ENCODE data around the gene UROC1. TPM values are rescaled to one million over a fixed set of nuclear protein-coding genes. Genes with fewer than 3 reads are reported as not detected.

UROC1 gene
- polyA plus RNA-seq, 1 of the 3 experiments (the other 2 are of a cell fraction) = not detected

- TF ChIP-seq CHD2 (IDR thresholded peaks at IDR 0.05; ENCODE audit: low read length, partially characterized antibody) (no peak), EZH2phosphoT487 (IDR thresholded peaks at IDR 0.05; ENCODE audit: borderline replicate concordance, low read depth) (no peak), POLR2AphosphoS5 (IDR thresholded peaks at IDR 0.05; ENCODE audit: low read depth, low read length) (no peak)
Measured at GRCh38 chr3:126487151-126487771, 30.3 kb downstream of the UROC1 start (continued).

GRCh38 chr3:126486360-126486847 lies 31.2 kb downstream of the UROC1 start:
- ChIA-PET CTCF (no interaction called here), POLR2A (no interaction called here)
- no peaks in the 10 kb centered on the region for H3K9me2 ChIP-seq

GRCh38 chr3:126485956-126486355 lies 31.6 kb downstream of the UROC1 start:
- Histone ChIP-seq H3K9me2 (no peaks in the 10 kb centered on the region), H2AFZ (ENCODE audit: low read depth) (no peak overlapping the region), H3K4me3 (ENCODE audit: low read depth in 2 of 2, low read length in 1 of 2) (no peak overlapping the region), H3K4me2 (no peak overlapping the region), H3F3A (replicated peaks; ENCODE audit: insufficient read depth) (no peaks in the 10 kb centered on the region), H3K36me3 (replicated peaks in 1 of 2; ENCODE audit: control insufficient read depth in 1 of 2, insufficient read depth in 2 of 2, low read length in 1 of 2) (no peaks in the 10 kb centered on the region), H3K4me1 (ENCODE audit: control insufficient read depth in 1 of 2, insufficient read depth in 2 of 2, low read depth in 1 of 2, low read length in 1 of 2) (peaks cover 0 to 25% of the 10 kb centered on the region in 2 experiments; a peak in 1 of 4 replicates), H4K20me1 (ENCODE audit: insufficient read depth) (no peaks in the 10 kb centered on the region), H3K9me3 (no peaks in the 10 kb centered on the region), H3K27ac (ENCODE audit: low read depth in 2 of 2, low read length in 1 of 2) (no peak overlapping the region), H3K27me3 (ENCODE audit: insufficient read depth) (peaks cover 7% of the 10 kb centered on the region), H3K79me2 (ENCODE audit: insufficient read depth) (no peaks in the 10 kb centered on the region), H3K9ac (no peak overlapping the region)
- no peak for DNase-seq
- POLR2A ChIA-PET = no interaction called here
- TF ChIP-seq RFX5 (IDR thresholded peaks at IDR 0.05; ENCODE audit: low read length) (no peak), USF1 (IDR thresholded peaks at IDR 0.05; ENCODE audit: borderline replicate concordance, low read depth) (no peak), SMC3 (IDR thresholded peaks at IDR 0.05; ENCODE audit: low read depth, low read length) (no peak), USF2 (IDR thresholded peaks at IDR 0.05; ENCODE audit: borderline replicate concordance, low read depth, low read length) (no peak), FOSL2 (IDR thresholded peaks at IDR 0.05; ENCODE audit: borderline replicate concordance, low read depth) (no peak), TEAD4 (IDR thresholded peaks at IDR 0.05; ENCODE audit: borderline replicate concordance, insufficient read depth) (no peak), POLR2AphosphoS5 (IDR thresholded peaks at IDR 0.05; ENCODE audit: low read depth, low read length) (no peak), FOXJ3 (CRISPR knock-in tag; IDR thresholded peaks at IDR 0.05) (no peak), JUND (IDR thresholded peaks at IDR 0.05) (no peak), SIN3A (IDR thresholded peaks at IDR 0.05; ENCODE audit: borderline replicate concordance, low read depth, low read length) (no peak), NFIC (IDR thresholded peaks at IDR 0.05; ENCODE audit: borderline replicate concordance) (no peak), FOXM1 (IDR thresholded peaks at IDR 0.05; ENCODE audit: low read depth) (no peak)
- CTCF ChIA-PET = no interaction called here
- 87% methylated on average over 6 of the region's 9 CpGs for WGBS (ENCODE audit: low lambda C conversion rate)

More at GRCh38 chr3:126486360-126486847, 31.2 kb downstream of the UROC1 start:
- no peak overlapping the region for H3K4me2 ChIP-seq
- no peak for TF ChIP-seq RCOR1 (IDR thresholded peaks at IDR 0.05; ENCODE audit: low read length)
- no peak for TF ChIP-seq FOXM1 (IDR thresholded peaks at IDR 0.05; ENCODE audit: low read depth)
- no peak for TF ChIP-seq RFX5 (IDR thresholded peaks at IDR 0.05; ENCODE audit: low read length)
- no peak for TF ChIP-seq FOSL2 (IDR thresholded peaks at IDR 0.05; ENCODE audit: borderline replicate concordance, low read depth)
- no peak for TF ChIP-seq ZBTB33 (IDR thresholded peaks at IDR 0.05; ENCODE audit: borderline replicate concordance, low read depth)
- H3F3A ChIP-seq (replicated peaks; ENCODE audit: insufficient read depth) = no peaks in the 10 kb centered on the region
- H3K27me3 ChIP-seq (ENCODE audit: insufficient read depth) = peaks cover 7% of the 10 kb centered on the region
- H4K20me1 ChIP-seq (ENCODE audit: insufficient read depth) = no peaks in the 10 kb centered on the region
- H3K27ac ChIP-seq (ENCODE audit: low read depth in 2 of 2, low read length in 1 of 2) = no peak overlapping the region
- H3K36me3 ChIP-seq (replicated peaks in 1 of 2; ENCODE audit: control insufficient read depth in 1 of 2, insufficient read depth in 2 of 2, low read length in 1 of 2) = no peaks in the 10 kb centered on the region
- peaks cover 0 to 21% of the 10 kb centered on the region in 2 experiments; a peak in 1 of 4 replicates for H3K4me1 ChIP-seq (ENCODE audit: control insufficient read depth in 1 of 2, insufficient read depth in 2 of 2, low read depth in 1 of 2, low read length in 1 of 2)
- H3K79me2 ChIP-seq (ENCODE audit: insufficient read depth) = no peaks in the 10 kb centered on the region
- no peak overlapping the region for H2AFZ ChIP-seq (ENCODE audit: low read depth)
- 90% methylated on average over 14 of the region's 14 CpGs for WGBS (ENCODE audit: low lambda C conversion rate)
- no peak for DNase-seq
- H3K9me3 ChIP-seq = no peaks in the 10 kb centered on the region
- no peak overlapping the region for H3K4me3 ChIP-seq (ENCODE audit: low read depth in 2 of 2, low read length in 1 of 2)
- H3K9ac ChIP-seq = no peak overlapping the region
